ENCODE measurements around the gene SDR42E1. TPM values are rescaled to one million over a fixed set of nuclear protein-coding genes. Genes with fewer than 3 reads are reported as not detected.

The SDR42E1 gene
- total RNA-seq, 4 donors from 2014 or later = under 0.01 to 0.59 (median 0.26) TPM

GRCh38 chr16:82055728-82056549, 44.7 kb upstream of the SDR42E1 start:
- H3K27me3 ChIP-seq = no peaks in the 10 kb centered on the region
- H3K9me3 ChIP-seq = no peaks in the 10 kb centered on the region
- no peak overlapping the region for H3K27ac ChIP-seq
- TF ChIP-seq EP300 (IDR thresholded peaks at IDR 0.05) = no peak
- TF ChIP-seq POLR2A (IDR thresholded peaks at IDR 0.05) = no peak
- no peak for TF ChIP-seq CTCF (IDR thresholded peaks at IDR 0.05)
- WGBS, 2 donors = 80 to 84% methylated on average over 8 of the region's 8 CpGs
- H3K36me3 ChIP-seq = no peaks in the 10 kb centered on the region
- no peak for DNase-seq (ENCODE audit: low spot score in 2 of 2)
- H3K4me1 ChIP-seq = no peaks in the 10 kb centered on the region
- H3K4me3 ChIP-seq = no peak overlapping the region

- Histone ChIP-seq H3K4me1 (no peaks in the 10 kb centered on the region), H3K27me3 (no peaks in the 10 kb centered on the region), H3K27ac (no peak overlapping the region), H3K4me3 (no peak overlapping the region), H3K36me3 (no peaks in the 10 kb centered on the region), H3K9me3 (no peaks in the 10 kb centered on the region)
- WGBS, 2 donors = 84% methylated on average over 3 of the region's 3 CpGs
- TF ChIP-seq POLR2A (IDR thresholded peaks at IDR 0.05) (no peak), CTCF (IDR thresholded peaks at IDR 0.05) (no peak), EP300 (IDR thresholded peaks at IDR 0.05) (no peak)
- DNase-seq (ENCODE audit: low spot score in 2 of 2) = no peak
Observed at GRCh38 chr16:82055117-82055516, 43.8 kb upstream of the SDR42E1 start.

GRCh38 chr16:82051656-82052055, 40.4 kb upstream of the SDR42E1 start:
- Histone ChIP-seq H3K27me3 (no peaks in the 10 kb centered on the region), H3K4me1 (no peaks in the 10 kb centered on the region), H3K36me3 (no peaks in the 10 kb centered on the region), H3K27ac (no peak overlapping the region), H3K4me3 (no peak overlapping the region), H3K9me3 (no peaks in the 10 kb centered on the region)
- no peak for TF ChIP-seq CTCF (IDR thresholded peaks at IDR 0.05)
- no peak for TF ChIP-seq EP300 (IDR thresholded peaks at IDR 0.05)
- TF ChIP-seq POLR2A (IDR thresholded peaks at IDR 0.05) = no peak
- no peak for DNase-seq (ENCODE audit: low spot score in 2 of 2)
- WGBS, 2 donors = 81 to 90% methylated on average over 5 of the region's 5 CpGs

DNA sequence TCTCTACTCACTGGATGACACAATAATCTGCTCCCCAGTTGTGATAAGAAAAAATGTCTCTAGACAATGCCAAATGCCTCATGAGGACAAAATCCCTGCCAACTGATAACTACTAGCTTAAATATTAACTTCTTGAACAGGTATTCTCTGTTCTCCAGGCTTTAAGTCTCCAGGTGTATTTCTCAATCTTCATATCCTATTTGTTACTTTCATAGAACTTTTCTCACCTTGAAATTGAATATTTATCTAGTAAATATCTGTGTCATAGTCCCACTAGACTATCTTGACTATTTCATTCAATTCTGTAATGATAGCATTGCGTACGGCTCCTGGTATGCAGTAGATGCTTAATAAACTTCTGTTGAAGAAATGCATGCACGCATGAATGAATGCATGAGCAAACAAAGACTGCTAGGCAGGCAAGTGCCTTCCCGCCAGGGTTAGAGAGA, 39.7 kb upstream of the SDR42E1 start:
- Histone ChIP-seq H3K4me1 (no peaks in the 10 kb centered on the region), H3K36me3 (no peaks in the 10 kb centered on the region), H3K27ac (no peak overlapping the region), H3K27me3 (no peaks in the 10 kb centered on the region), H3K9me3 (no peaks in the 10 kb centered on the region), H3K4me3 (no peak overlapping the region)
- TF ChIP-seq CTCF (IDR thresholded peaks at IDR 0.05) (no peak), EP300 (IDR thresholded peaks at IDR 0.05) (no peak), POLR2A (IDR thresholded peaks at IDR 0.05) (no peak)
- WGBS, 2 donors = 89% methylated on average over 4 of the region's 4 CpGs
- no peak for DNase-seq (ENCODE audit: low spot score in 2 of 2)

DNA sequence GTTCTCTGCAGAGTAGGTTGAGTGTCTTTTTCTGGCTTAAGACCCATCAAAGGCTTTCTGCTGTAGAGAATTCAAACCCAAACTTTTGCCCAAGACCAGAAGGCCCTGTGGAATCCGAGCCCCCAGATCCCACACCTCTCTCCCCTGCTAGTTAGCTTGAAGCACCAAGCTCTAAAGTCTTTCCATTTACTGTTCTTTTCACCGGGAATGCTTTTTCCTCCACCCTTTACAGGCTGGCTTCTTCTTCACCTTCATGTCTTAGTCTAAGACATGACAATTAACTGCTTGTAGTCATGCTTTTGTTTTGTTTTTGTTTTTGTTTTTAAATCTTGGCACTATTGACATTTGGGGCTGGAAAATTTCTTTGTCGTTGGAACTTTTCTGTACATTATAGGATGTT, 39.2 kb upstream of the SDR42E1 start:
- Histone ChIP-seq H3K4me1 (no peaks in the 10 kb centered on the region), H3K9me3 (no peaks in the 10 kb centered on the region), H3K36me3 (no peaks in the 10 kb centered on the region), H3K4me3 (no peak overlapping the region), H3K27ac (no peak overlapping the region), H3K27me3 (no peaks in the 10 kb centered on the region)
- 63 to 68% methylated on average over 3 of the region's 3 CpGs for WGBS, 2 donors
- no peak for TF ChIP-seq EP300 (IDR thresholded peaks at IDR 0.05)
- no peak for TF ChIP-seq CTCF (IDR thresholded peaks at IDR 0.05)
- TF ChIP-seq POLR2A (IDR thresholded peaks at IDR 0.05) = no peak
- no peak for DNase-seq (ENCODE audit: low spot score in 2 of 2)

Data from tibial nerve (tissue), 4 donors.